ENCODE results near the gene TRPV3. TPM values are rescaled to one million over a fixed set of nuclear protein-coding genes. Genes with fewer than 3 reads are reported as not detected.

Gene TRPV3
- total and polyA plus RNA-seq, 2 donors (not counting 1 experiment from before 2014, with no cell fraction given), result 1.6 to 18.2 TPM

GRCh38 chr17:3527468-3527867, 30.1 kb downstream of the TRPV3 start:
- Mint-ChIP-seq H3K27me3 (no peaks in the 10 kb centered on the region), H3K4me3 (no peak overlapping the region), H3K4me1 (no peaks in the 10 kb centered on the region), H3K27ac (no peak overlapping the region), H3K9me3 (ENCODE audit: insufficient read depth) (no peaks in the 10 kb centered on the region)
- no peaks in the 10 kb centered on the region for H4K20me1 ChIP-seq (ENCODE audit: control insufficient read depth, insufficient read depth, low read length, poor library complexity, severe bottlenecking)
- H3K4me2 ChIP-seq (replicated peaks; ENCODE audit: low read depth, low read length, poor library complexity, severe bottlenecking), result no peak overlapping the region
- no peaks in the 10 kb centered on the region for H3K4me1 ChIP-seq (ENCODE audit: control insufficient read depth in 2 of 2, insufficient read depth in 2 of 2, low read length in 2 of 2)
- no peaks in the 10 kb centered on the region for H3K27me3 ChIP-seq (replicated peaks in 1 of 4; ENCODE audit: control extremely low read depth in 1 of 4, control insufficient read depth in 3 of 4, insufficient read depth in 4 of 4, low read length in 3 of 4)
- no peak for ATAC-seq (ENCODE audit: low read depth)
- 97% methylated on average over 3 of the region's 5 CpGs for WGBS (ENCODE audit: insufficient coverage)
- ChIA-PET CTCF (no interaction called here), POLR2A (no interaction called here)
- no peaks in the 10 kb centered on the region for H3K9me3 ChIP-seq (ENCODE audit: control extremely low read depth in 1 of 3, control insufficient read depth in 2 of 3, insufficient read depth in 1 of 3, low read length in 2 of 3)
- no peak overlapping the region for H3K27ac ChIP-seq (ENCODE audit: low read length in 2 of 2)
- H3K4me3 ChIP-seq (ENCODE audit: control extremely low read depth in 1 of 5, extremely low read depth in 1 of 5, insufficient read depth in 1 of 5, low read depth in 2 of 5, low read length in 4 of 5), result no peak overlapping the region
- H2AFZ ChIP-seq (ENCODE audit: insufficient read depth, low read depth, low read length, poor library complexity, severe bottlenecking), result no peak overlapping the region
- intact Hi-C loops (cut with micrococcal nuclease), result no loop called here
- no peaks in the 10 kb centered on the region for H3K79me2 ChIP-seq (ENCODE audit: control insufficient read depth, insufficient read depth, low read length)
- DNase-seq, result no peak
- no peak for TF ChIP-seq CTCF (IDR thresholded peaks at IDR 0.05)
- no peak overlapping the region for H3K9ac ChIP-seq (ENCODE audit: low read length)
- no peaks in the 10 kb centered on the region for H3K36me3 ChIP-seq (replicated peaks in 1 of 2; ENCODE audit: control extremely low read depth in 1 of 2, control insufficient read depth in 1 of 2, extremely low read depth in 1 of 2, insufficient read depth in 2 of 2, low read length in 1 of 2)

GRCh38 chr17:3526971-3527370, 30.6 kb downstream of the TRPV3 start:
- no peaks in the 10 kb centered on the region for H3K27me3 ChIP-seq (replicated peaks in 1 of 4; ENCODE audit: control extremely low read depth in 1 of 4, control insufficient read depth in 3 of 4, insufficient read depth in 4 of 4, low read length in 3 of 4)
- no peaks in the 10 kb centered on the region for H3K4me1 ChIP-seq (ENCODE audit: control insufficient read depth in 2 of 2, insufficient read depth in 2 of 2, low read length in 2 of 2)
- H3K9me3 ChIP-seq (ENCODE audit: control extremely low read depth in 1 of 3, control insufficient read depth in 2 of 3, insufficient read depth in 1 of 3, low read length in 2 of 3), result no peaks in the 10 kb centered on the region
- no peaks in the 10 kb centered on the region for H3K9me3 Mint-ChIP-seq (ENCODE audit: insufficient read depth)
- DNase-seq (no peak), ATAC-seq (ENCODE audit: low read depth) (no peak)
- no peak for TF ChIP-seq EZH2 (IDR thresholded peaks at IDR 0.05; ENCODE audit: borderline replicate concordance, insufficient read depth, low read depth, low read length, poor library complexity, severe bottlenecking)
- no peak for TF ChIP-seq CTCF (IDR thresholded peaks at IDR 0.05)
- H3K4me2 ChIP-seq (replicated peaks; ENCODE audit: low read depth, low read length, poor library complexity, severe bottlenecking), result no peak overlapping the region
- no peak overlapping the region for H2AFZ ChIP-seq (ENCODE audit: insufficient read depth, low read depth, low read length, poor library complexity, severe bottlenecking)
- H3K4me1 Mint-ChIP-seq, result no peaks in the 10 kb centered on the region
- ChIA-PET CTCF (no interaction called here), POLR2A (no interaction called here)
- no peaks in the 10 kb centered on the region for H3K36me3 ChIP-seq (replicated peaks in 1 of 2; ENCODE audit: control extremely low read depth in 1 of 2, control insufficient read depth in 1 of 2, extremely low read depth in 1 of 2, insufficient read depth in 2 of 2, low read length in 1 of 2)
- H3K9ac ChIP-seq (ENCODE audit: low read length), result no peak overlapping the region
- H3K27ac Mint-ChIP-seq, result no peak overlapping the region
- H3K79me2 ChIP-seq (ENCODE audit: control insufficient read depth, insufficient read depth, low read length), result no peaks in the 10 kb centered on the region
- no peaks in the 10 kb centered on the region for H4K20me1 ChIP-seq (ENCODE audit: control insufficient read depth, insufficient read depth, low read length, poor library complexity, severe bottlenecking)
- no peak overlapping the region for H3K4me3 Mint-ChIP-seq
- H3K27ac ChIP-seq (ENCODE audit: low read length in 2 of 2), result no peak overlapping the region
- H3K4me3 ChIP-seq (ENCODE audit: control extremely low read depth in 1 of 5, extremely low read depth in 1 of 5, insufficient read depth in 1 of 5, low read depth in 2 of 5, low read length in 4 of 5), result no peak overlapping the region
- H3K27me3 Mint-ChIP-seq, result no peaks in the 10 kb centered on the region
- WGBS (ENCODE audit: insufficient coverage), result over 99% methylated on average over 10 of the region's 10 CpGs
- intact Hi-C loops (cut with micrococcal nuclease), result no loop called here
